Measurements from ENCODE around the gene SERINC2.

The SERINC2 gene

GRCh38 chr1:31434101-31434871 is 21.3 kb downstream of the SERINC2 start:
- DNase-seq (ENCODE audit: low spot score): no peak

- no peak for DNase-seq (ENCODE audit: low spot score)
These were observed 22.0 kb downstream of the SERINC2 start for GRCh38 chr1:31434979-31435378.

- DNase-seq (ENCODE audit: low spot score): no peak
These were observed 22.7 kb downstream of the SERINC2 start for GRCh38 chr1:31435471-31436409.

GRCh38 chr1:31436596-31437432 is 23.8 kb downstream of the SERINC2 start:
- DNase-seq (ENCODE audit: low spot score): no peak

- DNase-seq (ENCODE audit: low spot score): no peak
These were observed 24.5 kb downstream of the SERINC2 start for GRCh38 chr1:31437433-31438037.

GRCh38 chr1:31439276-31439675 is 26.3 kb downstream of the SERINC2 start:
- DNase-seq (ENCODE audit: low spot score): no peak

- DNase-seq (ENCODE audit: low spot score): no peak
These were observed 28.1 kb downstream of the SERINC2 start for GRCh38 chr1:31441073-31441472.

GRCh38 chr1:31441558-31441957 is 28.5 kb downstream of the SERINC2 start:
- no peak for DNase-seq (ENCODE audit: low spot score)

- no peak for DNase-seq (ENCODE audit: low spot score)
These were observed 29.1 kb downstream of the SERINC2 start for GRCh38 chr1:31441970-31442647.

- no peak for DNase-seq (ENCODE audit: low spot score)
These were observed 29.6 kb downstream of the SERINC2 start for GRCh38 chr1:31442648-31442994.

- no peak for DNase-seq (ENCODE audit: low spot score)
These were observed 30.7 kb downstream of the SERINC2 start for GRCh38 chr1:31443673-31444072.

GRCh38 chr1:31444725-31445448 is 31.9 kb downstream of the SERINC2 start:
- DNase-seq (ENCODE audit: low spot score): no peak

GRCh38 chr1:31445951-31446350 is 32.9 kb downstream of the SERINC2 start:
- DNase-seq (ENCODE audit: low spot score): no peak

GRCh38 chr1:31447210-31447609 is 34.2 kb downstream of the SERINC2 start:
- DNase-seq (ENCODE audit: low spot score): no peak

GRCh38 chr1:31453384-31454079 is 40.5 kb downstream of the SERINC2 start:
- DNase-seq (ENCODE audit: low spot score): no peak

GRCh38 chr1:31458287-31458896 is 45.4 kb downstream of the SERINC2 start:
- no peak for DNase-seq (ENCODE audit: low spot score)

- no peak for DNase-seq (ENCODE audit: low spot score)
These were observed 47.0 kb downstream of the SERINC2 start for GRCh38 chr1:31460027-31460426.

- DNase-seq (ENCODE audit: low spot score): no peak
These were observed 54.1 kb downstream of the SERINC2 start for GRCh38 chr1:31467005-31467674.

GRCh38 chr1:31470794-31471315 is 57.8 kb downstream of the SERINC2 start:
- DNase-seq (ENCODE audit: low spot score): no peak
